ENCODE results near the gene SDK2. TPM values are rescaled to one million over a fixed set of nuclear protein-coding genes. Genes with fewer than 3 reads are reported as not detected.

Gene SDK2
- total RNA-seq, 2 experiments from 2014 or later = 2.4 to 2.5 TPM

DNA sequence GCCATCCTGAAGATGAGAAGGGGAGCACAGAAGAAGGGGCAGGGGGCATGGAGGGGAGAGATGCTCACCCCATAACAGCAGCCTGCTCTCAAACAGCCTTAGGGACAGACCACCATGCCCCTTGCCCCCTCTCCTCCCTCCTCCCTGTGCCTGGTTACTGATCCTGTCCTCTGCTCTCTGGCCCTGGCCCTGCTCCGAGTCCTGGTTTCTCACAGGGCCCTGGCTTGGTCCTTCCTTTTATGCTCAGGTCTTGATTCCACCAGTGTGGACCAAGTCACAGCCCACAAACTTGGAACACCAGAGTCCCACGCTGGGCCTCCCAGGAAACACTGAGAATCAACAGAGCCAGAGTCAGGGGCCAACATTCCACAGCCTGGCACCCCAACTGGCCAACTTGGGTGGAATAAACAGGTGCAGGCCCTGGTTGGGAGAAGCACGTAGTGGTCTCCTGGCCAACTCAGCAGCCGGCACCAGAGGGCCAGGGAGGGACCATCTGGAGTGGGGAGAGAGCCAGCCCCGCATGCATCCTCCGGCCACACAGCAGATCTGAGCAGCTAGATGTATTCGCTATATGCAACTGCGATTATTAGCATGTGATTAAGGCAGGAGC is 287.6 kb downstream of the SDK2 start:
- Mint-ChIP-seq H3K27me3 (no peaks in the 10 kb centered on the region), H3K4me3 (no peak overlapping the region), H3K4me1 (no peaks in the 10 kb centered on the region), H3K27ac (no peak overlapping the region), H3K9me3 (no peaks in the 10 kb centered on the region), H3K36me3 (ENCODE audit: low read depth) (no peaks in the 10 kb centered on the region)
- POLR2A ChIA-PET = no interaction called here
- DNase-seq = no peak
- CTCF ChIA-PET = interaction anchor here (1.3 kb wide), 1 partner anchor 13 kb away, joined by 4 read pairs; no protein-coding TSS in a partner anchor

DNA sequence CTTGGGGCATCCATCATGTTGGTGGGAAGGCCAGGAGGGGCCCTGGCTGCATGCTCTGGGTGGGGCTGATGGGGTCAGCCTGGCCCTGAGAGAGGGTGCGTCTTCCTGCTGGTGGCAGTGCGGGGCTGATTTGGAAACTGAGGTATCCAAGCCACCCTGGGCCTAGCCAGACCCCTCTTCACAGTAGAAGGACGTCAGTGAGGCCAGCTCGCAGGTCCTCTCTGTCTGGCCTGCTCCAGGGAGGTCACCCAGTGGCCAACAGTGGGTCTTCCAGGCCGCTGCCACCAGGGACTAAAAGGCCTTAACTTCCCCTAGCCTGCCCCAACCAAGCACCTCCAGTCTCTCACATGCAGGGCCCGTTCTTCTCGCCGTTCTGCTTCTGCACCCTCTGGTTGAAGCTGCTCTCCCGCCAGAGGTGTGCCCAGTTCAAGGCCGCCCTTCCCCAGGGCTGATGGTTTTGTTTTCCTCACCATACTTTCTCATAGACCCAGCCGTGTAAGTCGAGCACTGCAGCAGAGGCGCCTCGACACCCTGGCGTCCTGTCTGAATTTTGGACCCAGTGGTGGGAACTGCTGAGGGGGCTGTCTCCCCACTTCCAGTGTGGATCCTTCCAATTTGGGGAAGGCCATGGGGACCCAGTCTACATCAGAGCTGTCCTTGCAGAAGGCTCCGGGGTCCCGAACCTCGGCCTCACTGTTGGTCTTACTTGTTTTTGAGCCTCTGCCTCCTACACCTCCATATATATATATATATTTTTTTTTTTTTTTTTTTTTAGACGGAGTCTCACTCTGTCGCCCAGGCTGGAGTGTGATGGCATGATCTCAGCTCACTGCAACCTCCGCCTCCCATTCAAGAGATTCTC is 289.6 kb downstream of the SDK2 start:
- CTCF ChIA-PET = no interaction called here
- Mint-ChIP-seq H3K9me3 (no peaks in the 10 kb centered on the region), H3K4me1 (no peaks in the 10 kb centered on the region), H3K4me3 (no peak overlapping the region), H3K36me3 (ENCODE audit: low read depth) (no peaks in the 10 kb centered on the region), H3K27me3 (no peaks in the 10 kb centered on the region), H3K27ac (no peak overlapping the region)
- DNase-seq = no peak
- POLR2A ChIA-PET = interaction anchor here (0.5 kb wide), 1 partner anchor 54 kb away, joined by 3 read pairs; no protein-coding TSS in a partner anchor

DNA sequence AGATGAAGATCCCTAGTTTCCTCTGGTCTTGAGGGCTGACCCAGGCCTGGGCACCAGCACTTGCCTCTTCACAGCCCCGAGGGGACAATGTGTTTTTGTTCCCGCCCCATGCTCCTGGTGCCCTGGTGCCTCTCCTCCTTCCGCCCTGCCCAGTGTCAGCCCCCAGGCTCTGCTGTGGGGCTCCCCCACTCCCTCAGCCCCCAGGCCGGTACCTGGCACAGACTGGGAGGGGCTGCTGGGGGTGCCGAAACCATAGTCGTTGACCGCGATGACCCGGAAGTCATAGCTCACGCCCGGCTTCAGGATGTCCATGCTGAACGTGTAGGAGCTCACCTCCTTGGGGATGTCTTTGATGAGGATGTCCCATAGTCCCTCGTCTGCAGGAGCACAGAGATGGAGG is 292.0 kb downstream of the SDK2 start:
- POLR2A ChIA-PET = no interaction called here
- Mint-ChIP-seq H3K36me3 (ENCODE audit: low read depth) (no peaks in the 10 kb centered on the region), H3K4me3 (no peak overlapping the region), H3K4me1 (no peaks in the 10 kb centered on the region), H3K27me3 (no peaks in the 10 kb centered on the region), H3K27ac (no peak overlapping the region), H3K9me3 (no peaks in the 10 kb centered on the region)
- no peak for DNase-seq
- CTCF ChIA-PET = no interaction called here

DNA sequence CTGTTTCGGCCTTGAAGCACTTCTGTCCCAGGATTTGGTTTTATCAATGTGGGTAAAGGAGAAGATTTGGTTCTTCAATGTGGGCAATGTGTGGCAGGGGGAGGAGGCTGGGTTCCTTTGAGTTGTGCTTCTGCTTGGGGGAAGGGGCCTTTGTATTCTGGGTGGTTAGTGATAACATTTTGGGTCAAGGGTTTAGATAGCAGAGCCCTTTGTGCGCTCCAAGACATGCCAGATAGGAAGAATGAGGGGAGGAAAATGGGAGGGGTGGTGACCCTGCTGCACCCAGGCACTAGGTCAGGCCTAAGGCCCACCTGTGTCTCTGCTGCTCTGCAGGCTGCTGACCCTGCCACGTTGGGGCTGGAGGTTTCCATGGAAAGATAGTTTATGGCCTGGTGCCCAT is 292.5 kb downstream of the SDK2 start:
- Mint-ChIP-seq H3K4me1 (no peaks in the 10 kb centered on the region), H3K4me3 (no peak overlapping the region), H3K27ac (no peak overlapping the region), H3K36me3 (ENCODE audit: low read depth) (no peaks in the 10 kb centered on the region), H3K27me3 (no peaks in the 10 kb centered on the region), H3K9me3 (no peaks in the 10 kb centered on the region)
- POLR2A ChIA-PET = no interaction called here
- no peak for DNase-seq
- CTCF ChIA-PET = no interaction called here

DNA sequence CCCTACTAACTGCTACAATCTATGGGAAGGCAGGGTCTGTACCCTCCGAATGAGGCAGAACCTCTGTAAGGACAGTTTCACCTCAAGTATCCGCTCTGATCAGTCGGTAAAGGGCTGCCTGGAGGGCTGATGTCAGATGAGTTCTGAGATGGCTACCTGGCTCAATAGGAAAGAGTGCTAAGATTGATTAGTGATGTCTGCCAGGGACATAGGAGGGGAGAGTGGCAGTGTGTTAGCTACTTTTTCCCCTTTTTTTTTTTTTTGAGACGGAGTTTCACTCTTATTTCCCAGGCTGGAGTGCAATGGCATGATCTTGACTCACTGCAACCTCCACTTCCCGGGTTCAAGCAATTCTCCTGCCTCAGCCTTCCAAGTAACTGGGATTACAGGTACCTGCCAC is 293.4 kb downstream of the SDK2 start:
- Mint-ChIP-seq H3K27me3 (no peaks in the 10 kb centered on the region), H3K4me3 (no peak overlapping the region), H3K9me3 (no peaks in the 10 kb centered on the region), H3K36me3 (ENCODE audit: low read depth) (no peaks in the 10 kb centered on the region), H3K4me1 (no peaks in the 10 kb centered on the region), H3K27ac (no peak overlapping the region)
- CTCF ChIA-PET = interaction anchor here (0.6 kb wide), 2 partner anchors 62 to 889 kb away, joined by 3 to 6 read pairs; no protein-coding TSS in a partner anchor
- POLR2A ChIA-PET = no interaction called here
- no peak for DNase-seq

DNA sequence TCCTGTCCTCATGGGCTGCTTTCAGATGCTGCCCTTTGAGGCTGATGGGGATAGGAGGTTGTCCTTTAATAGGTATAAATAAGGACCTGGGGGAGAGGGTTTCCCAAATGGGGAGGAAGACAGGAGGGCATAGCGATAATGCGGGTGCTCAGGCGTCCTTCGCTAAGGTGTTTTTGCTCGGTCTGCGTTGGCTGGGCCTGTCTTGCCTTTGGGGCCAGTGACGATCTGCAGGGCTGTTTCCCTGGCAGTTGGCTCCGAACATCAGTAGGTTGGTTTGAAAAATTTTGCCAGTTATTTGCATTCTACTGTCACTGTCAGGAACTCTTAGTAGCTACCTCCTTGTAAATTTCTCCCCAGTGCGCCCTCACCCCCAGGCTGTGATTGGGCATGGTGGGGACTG is 294.6 kb downstream of the SDK2 start:
- DNase-seq = no peak
- Mint-ChIP-seq H3K9me3 (no peaks in the 10 kb centered on the region), H3K36me3 (ENCODE audit: low read depth) (no peaks in the 10 kb centered on the region), H3K4me1 (no peaks in the 10 kb centered on the region), H3K27me3 (no peaks in the 10 kb centered on the region), H3K4me3 (no peak overlapping the region), H3K27ac (no peak overlapping the region)
- ChIA-PET POLR2A (no interaction called here), CTCF (no interaction called here)

DNA sequence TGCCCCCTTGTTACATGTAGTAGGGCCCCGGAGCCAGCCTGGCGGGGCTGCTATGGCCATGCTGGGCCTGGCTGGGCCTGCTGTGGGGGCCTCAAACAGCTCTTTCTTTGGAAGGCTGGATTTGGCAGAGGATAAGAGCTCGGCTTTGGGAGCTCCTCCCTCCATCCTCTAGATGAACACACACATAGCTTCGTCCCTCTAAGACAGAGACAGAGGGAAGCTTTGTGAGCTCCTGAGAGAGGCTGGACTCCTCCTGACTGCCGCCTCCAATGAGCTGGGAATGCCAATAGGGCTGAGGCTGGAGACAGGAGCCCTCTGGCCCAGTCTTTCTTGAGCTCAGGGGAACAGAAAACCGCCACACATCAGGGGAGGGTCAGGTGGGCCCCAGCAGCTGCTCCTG is 295.1 kb downstream of the SDK2 start:
- DNase-seq = no peak
- no peaks in the 10 kb centered on the region for H3K36me3 Mint-ChIP-seq (ENCODE audit: low read depth)
- CTCF ChIA-PET = no interaction called here
- POLR2A ChIA-PET = no interaction called here
- H3K27ac Mint-ChIP-seq = no peak overlapping the region
- H3K27me3 Mint-ChIP-seq = no peaks in the 10 kb centered on the region
- no peaks in the 10 kb centered on the region for H3K9me3 Mint-ChIP-seq
- no peaks in the 10 kb centered on the region for H3K4me1 Mint-ChIP-seq
- no peak overlapping the region for H3K4me3 Mint-ChIP-seq

DNA sequence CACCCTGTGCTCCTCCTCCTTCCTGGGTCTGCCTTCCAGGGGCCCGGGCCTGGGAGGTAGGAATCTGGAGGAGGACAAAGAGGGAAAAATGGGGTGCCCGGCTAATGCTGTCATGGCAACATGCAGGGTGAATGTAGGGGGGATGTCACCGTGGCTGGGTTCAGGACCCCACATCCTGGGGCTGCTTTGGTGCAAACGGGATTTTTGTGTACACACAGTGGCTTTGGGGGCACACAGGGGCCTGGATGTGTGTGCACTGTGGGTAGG is 295.5 kb downstream of the SDK2 start:
- Mint-ChIP-seq H3K9me3 (no peaks in the 10 kb centered on the region), H3K4me1 (no peaks in the 10 kb centered on the region), H3K27me3 (no peaks in the 10 kb centered on the region), H3K27ac (no peak overlapping the region), H3K4me3 (no peak overlapping the region), H3K36me3 (ENCODE audit: low read depth) (no peaks in the 10 kb centered on the region)
- POLR2A ChIA-PET = no interaction called here
- CTCF ChIA-PET = no interaction called here
- DNase-seq = no peak

DNA sequence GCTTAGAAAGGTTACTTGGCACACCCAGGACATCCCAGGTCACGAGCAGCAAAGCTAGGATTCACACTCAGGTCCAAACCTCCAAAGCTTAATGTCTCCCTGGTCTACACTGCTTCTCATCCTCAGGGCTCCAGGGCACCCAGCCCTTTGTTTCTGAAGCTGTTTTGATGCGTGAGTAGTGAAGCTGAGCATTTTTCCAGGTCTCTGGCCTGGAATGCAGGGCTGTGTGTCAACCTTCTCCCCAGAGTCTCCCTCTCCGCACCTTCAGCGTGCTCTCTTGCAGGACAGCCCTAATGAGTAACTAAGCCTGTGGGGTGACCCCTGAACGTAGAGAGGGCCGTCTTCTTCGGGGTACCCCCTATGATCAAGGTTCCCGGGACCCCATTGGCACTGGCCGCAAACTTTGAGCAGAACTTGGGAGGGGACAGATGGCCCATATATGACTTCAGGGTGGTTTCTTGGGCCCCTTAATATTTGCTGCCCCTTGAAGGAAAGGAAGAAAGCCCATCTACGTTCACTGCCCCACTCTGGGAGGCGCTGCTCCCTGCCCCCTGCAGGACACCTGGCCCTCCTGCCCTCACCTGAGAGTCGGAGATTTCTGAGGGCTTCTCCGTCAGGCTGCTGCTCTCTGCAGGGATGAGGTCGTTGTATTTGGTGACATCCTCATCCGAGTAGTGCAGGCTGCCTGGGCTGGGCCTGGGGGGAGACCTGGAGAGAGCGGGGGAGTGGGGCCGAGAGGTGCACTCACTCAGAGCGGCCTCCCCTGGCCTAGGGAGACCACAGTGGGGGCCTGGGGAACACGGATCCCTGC is 296.0 kb downstream of the SDK2 start:
- ChIA-PET POLR2A (no interaction called here), CTCF (interaction anchor here (1.3 kb wide), 1 partner anchor 22 kb away, joined by 5 read pairs; no protein-coding TSS in a partner anchor)
- Mint-ChIP-seq H3K9me3 (no peaks in the 10 kb centered on the region), H3K4me1 (no peaks in the 10 kb centered on the region), H3K27me3 (no peaks in the 10 kb centered on the region), H3K36me3 (ENCODE audit: low read depth) (no peaks in the 10 kb centered on the region), H3K27ac (no peak overlapping the region), H3K4me3 (no peak overlapping the region)
- no peak for DNase-seq

DNA sequence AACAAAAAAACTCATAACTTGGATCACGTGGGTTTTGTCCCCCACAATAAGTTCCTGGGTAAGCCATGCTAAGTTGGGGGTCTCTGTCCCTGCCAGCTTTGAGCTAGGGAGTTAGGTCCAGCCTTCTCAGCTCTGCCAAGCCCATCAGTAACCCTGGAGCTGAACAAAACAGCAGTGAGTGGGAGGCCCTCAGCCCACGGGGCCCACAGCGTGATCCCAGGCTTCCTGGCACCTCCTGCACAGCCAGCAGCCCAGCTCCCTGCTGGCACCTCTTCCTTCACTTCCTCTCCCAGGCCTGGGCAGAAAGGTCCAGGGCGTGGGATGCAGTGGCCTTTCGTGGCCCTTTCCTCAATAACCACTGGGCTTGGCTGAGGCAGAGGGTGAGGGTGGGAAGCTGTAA is 296.9 kb downstream of the SDK2 start:
- Mint-ChIP-seq H3K4me1 (no peaks in the 10 kb centered on the region), H3K27ac (no peak overlapping the region), H3K9me3 (no peaks in the 10 kb centered on the region), H3K4me3 (no peak overlapping the region), H3K36me3 (ENCODE audit: low read depth) (no peaks in the 10 kb centered on the region), H3K27me3 (no peaks in the 10 kb centered on the region)
- ChIA-PET CTCF (interaction anchor here (1.3 kb wide), 1 partner anchor 23 kb away, joined by 5 read pairs; no protein-coding TSS in a partner anchor), POLR2A (no interaction called here)
- no peak for DNase-seq

DNA sequence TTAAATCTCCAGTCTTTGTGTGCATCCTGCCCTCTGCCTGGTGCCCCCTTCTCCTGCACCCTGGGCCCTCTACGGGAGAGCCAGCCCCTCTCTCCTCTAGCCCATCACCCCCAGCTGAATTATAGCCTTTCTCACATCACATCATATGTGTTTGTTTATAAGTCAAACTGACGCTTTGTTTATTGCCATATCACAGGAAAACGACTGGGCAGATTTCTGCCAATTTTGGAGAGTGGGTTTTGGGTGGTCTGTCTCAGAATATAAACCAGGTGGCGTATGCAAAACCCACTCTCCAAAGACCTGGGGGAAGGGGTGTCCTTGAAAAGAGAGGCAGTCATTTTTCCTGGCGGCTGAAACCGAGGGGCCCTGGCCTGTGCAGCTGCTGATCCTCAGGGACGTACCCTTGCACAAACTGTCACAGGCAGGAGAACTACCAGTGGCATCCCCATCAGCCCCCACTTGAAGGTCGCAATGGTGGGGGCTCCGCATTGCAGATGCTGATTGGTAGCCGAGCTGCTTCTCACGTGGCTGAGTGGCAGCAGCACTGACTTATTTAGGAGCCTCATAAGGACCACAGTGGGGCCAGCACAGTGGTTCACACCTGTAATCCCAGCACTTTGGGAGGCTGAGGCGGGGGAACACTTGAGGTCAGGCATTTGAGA is 297.6 kb downstream of the SDK2 start:
- Mint-ChIP-seq H3K4me1 (no peaks in the 10 kb centered on the region), H3K9me3 (no peaks in the 10 kb centered on the region), H3K27me3 (no peaks in the 10 kb centered on the region), H3K4me3 (no peak overlapping the region), H3K27ac (no peak overlapping the region), H3K36me3 (ENCODE audit: low read depth) (no peaks in the 10 kb centered on the region)
- POLR2A ChIA-PET = no interaction called here
- DNase-seq = no peak
- CTCF ChIA-PET = interaction anchor here (1.3 kb wide), 1 partner anchor 23 kb away, joined by 5 read pairs; no protein-coding TSS in a partner anchor

DNA sequence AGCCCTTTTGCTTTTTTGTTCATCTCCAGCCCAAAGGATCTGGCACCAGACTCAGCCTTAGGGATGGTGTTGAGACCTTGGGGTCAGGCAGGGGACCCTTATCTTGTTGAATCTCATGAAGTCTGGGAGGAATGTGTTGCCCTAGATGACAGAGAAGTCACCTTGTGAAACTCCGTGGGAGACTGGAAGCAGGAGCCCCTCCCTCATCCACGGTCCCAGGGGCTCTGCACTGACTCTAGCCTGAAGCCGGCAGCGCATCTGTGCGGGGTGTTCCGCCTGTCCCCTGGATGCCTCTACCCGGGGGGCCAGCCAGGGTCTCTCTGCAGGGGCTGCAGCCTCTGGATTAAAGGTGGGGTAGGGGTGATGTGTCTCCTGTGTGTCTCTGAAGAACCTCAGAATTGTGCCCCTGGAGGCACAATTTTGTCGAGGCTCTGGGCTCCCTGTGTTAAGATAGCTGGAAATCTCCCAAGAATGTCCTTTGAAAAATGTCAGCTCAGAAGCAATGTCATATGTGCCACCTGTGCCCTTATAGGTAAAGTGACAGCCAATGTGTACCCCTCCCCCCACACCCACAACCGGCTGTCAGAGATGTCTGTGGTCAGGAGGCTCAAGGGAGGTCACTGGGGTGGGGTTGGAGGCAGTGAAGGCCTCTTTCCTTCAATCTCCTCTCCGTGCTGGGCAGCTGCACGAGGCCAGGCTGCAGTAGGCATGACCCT is 300.3 kb downstream of the SDK2 start:
- no peak overlapping the region for H3K27ac Mint-ChIP-seq
- POLR2A ChIA-PET = no interaction called here
- no peaks in the 10 kb centered on the region for H3K36me3 Mint-ChIP-seq (ENCODE audit: low read depth)
- H3K27me3 Mint-ChIP-seq = no peaks in the 10 kb centered on the region
- H3K9me3 Mint-ChIP-seq = no peaks in the 10 kb centered on the region
- H3K4me3 Mint-ChIP-seq = no peak overlapping the region
- CTCF ChIA-PET = interaction anchor here (1.3 kb wide), 1 partner anchor 89 kb away, joined by 3 read pairs; no protein-coding TSS in a partner anchor
- peaks cover 6% of the 10 kb centered on the region for H3K4me1 Mint-ChIP-seq
- DNase-seq = no peak

Data from activated CD4-positive, alpha-beta memory T cell treated with anti-CD3 and anti-CD28 coated beads, Interleukin-2, amount 10 ng/mL, durations not matched to agents 7 days and 5 days (primary cell).